CD14-positive monocyte (primary cell): Measurements from ENCODE around the gene TGM1. TPM values are rescaled to one million over a fixed set of nuclear protein-coding genes. Genes with fewer than 3 reads are reported as not detected.

Experiments
- DNase-seq, 3 donors: peaks; one replicate each; pipeline ENCODE4 v3.0.0-alpha.2; 2011 to 2022
- H2AFZ ChIP-seq: 2 replicates; pipeline ENCODE4 v1.6.0; 2012; ENCODE audit warnings: mild to moderate bottlenecking, low read depth, low read length, inconsistent platforms; ENCODE audit not compliant: insufficient read depth, poor library complexity, severe bottlenecking
- H3K27ac ChIP-seq, 2 donors: 1 replicate in 1 of 2; 2 replicates in 1 of 2; pipeline ENCODE4 v1.5.1; 2012 to 2013; ENCODE audit warnings: low read length in 2 of 2, control low read depth in 1 of 2, inconsistent platforms in 1 of 2, low read depth in 1 of 2, mild to moderate bottlenecking in 1 of 2
- H3K27me3 ChIP-seq, 2 donors: one replicate each; pipeline versions ENCODE4 v1.6.0 to v1.6.1; 2011 to 2013; ENCODE audit warnings: low read length in 2 of 2; ENCODE audit not compliant: control insufficient read depth in 2 of 2, insufficient read depth in 2 of 2
- H3K36me3 ChIP-seq, 2 donors: replicated peaks in 1 of 2; 1 replicate in 1 of 2; 2 replicates in 1 of 2; pipeline versions ENCODE4 v1.5.1 to v1.6.1; 2012 to 2013; ENCODE audit warnings: low read length in 2 of 2, control low read depth in 1 of 2, inconsistent platforms in 1 of 2, mild to moderate bottlenecking in 1 of 2; ENCODE audit not compliant: insufficient read depth in 2 of 2, control insufficient read depth in 1 of 2
- H3K4me1 ChIP-seq, 2 donors: 1 replicate in 1 of 2; 2 replicates in 1 of 2; pipeline versions ENCODE4 v1.5.1 to v1.6.1; 2012 to 2013; ENCODE audit warnings: low read length in 2 of 2, control low read depth in 1 of 2, inconsistent platforms in 1 of 2, mild to moderate bottlenecking in 1 of 2, moderate library complexity in 1 of 2; ENCODE audit not compliant: insufficient read depth in 2 of 2, control insufficient read depth in 1 of 2
- H3K4me2 ChIP-seq: replicated peaks from 2 replicates; pipeline ENCODE3; 2012; ENCODE audit warnings: low read length, moderate library complexity, mild to moderate bottlenecking; ENCODE audit not compliant: poor library complexity, severe bottlenecking; ENCODE audit errors: extremely low read depth
- H3K4me3 ChIP-seq, 3 experiments: fragments of 200-600 bp in 1 of 3; sonication (generic) in 1 of 3; replicated peaks in 1 of 3; 1 replicate in 2 of 3; 2 replicates in 1 of 3; pipeline ENCODE4 v1.5.1; 2011 to 2013; ENCODE audit warnings: low read length in 3 of 3, mild to moderate bottlenecking in 3 of 3, control low read depth in 2 of 3, low read depth in 2 of 3, inconsistent platforms in 1 of 3, moderate library complexity in 1 of 3
- H3K79me2 ChIP-seq: 2 replicates; pipeline ENCODE4 v1.6.0; 2012; ENCODE audit warnings: mild to moderate bottlenecking, control low read depth, inconsistent platforms, low read length, moderate library complexity; ENCODE audit not compliant: insufficient read depth
- H3K9ac ChIP-seq: 2 replicates; pipeline ENCODE4 v1.6.0; 2017; ENCODE audit warnings: low read length, mild to moderate bottlenecking; ENCODE audit not compliant: insufficient read depth, poor library complexity, severe bottlenecking
- H3K9me3 ChIP-seq, 2 donors: replicated peaks in 1 of 2; 1 replicate in 1 of 2; 2 replicates in 1 of 2; pipeline versions ENCODE4 v1.5.1 to v1.6.1; 2012 to 2013; ENCODE audit warnings: low read length in 2 of 2, control low read depth in 1 of 2; ENCODE audit not compliant: control insufficient read depth in 1 of 2, insufficient read depth in 1 of 2
- H4K20me1 ChIP-seq: 2 replicates; pipeline ENCODE4 v1.6.0; 2012; ENCODE audit warnings: mild to moderate bottlenecking, low read length, control low read depth, moderate library complexity; ENCODE audit not compliant: insufficient read depth
- H3K27ac Mint-ChIP-seq, 7 donors: one replicate each; pipeline ENCODE4 v1.8.0; 2020; ENCODE audit warnings: mild to moderate bottlenecking in 7 of 7, mixed read lengths in 7 of 7, moderate library complexity in 6 of 7, inconsistent platforms in 2 of 7
- H3K27me3 Mint-ChIP-seq, 3 donors: one replicate each; pipeline ENCODE4 v1.8.0; 2021 to 2022; ENCODE audit warnings: low read depth in 3 of 3, mild to moderate bottlenecking in 3 of 3, mixed read lengths in 3 of 3, moderate library complexity in 3 of 3, inconsistent platforms in 1 of 3
- H3K36me3 Mint-ChIP-seq, 2 donors: one replicate each; pipeline ENCODE4 v1.8.0; 2020; ENCODE audit warnings: mixed read lengths in 2 of 2, inconsistent platforms in 1 of 2, mild to moderate bottlenecking in 1 of 2
- H3K4me1 Mint-ChIP-seq: one replicate; pipeline ENCODE4 v1.8.0; 2020; ENCODE audit warnings: mild to moderate bottlenecking, mixed read lengths
- H3K4me3 Mint-ChIP-seq, 2 donors: one replicate each; pipeline ENCODE4 v1.8.0; 2020; ENCODE audit warnings: mild to moderate bottlenecking in 2 of 2, mixed read lengths in 2 of 2, moderate library complexity in 1 of 2
- H3K9me3 Mint-ChIP-seq, 7 donors: one replicate each; pipeline ENCODE4 v1.8.0; 2020 to 2022; ENCODE audit warnings: mixed read lengths in 7 of 7, mild to moderate bottlenecking in 6 of 7, moderate library complexity in 6 of 7, inconsistent platforms in 2 of 7
- CTCF ChIP-seq: fragments of 200-600 bp; IDR thresholded peaks from one replicate; pipeline ENCODE4 v1.8.0; 2022; ENCODE audit warnings: antibody characterized with exemption, mild to moderate bottlenecking
- WGBS: methylation state at CpG from one replicate; pipeline ENCODE4 v1.1.5; 2013; ENCODE audit warnings: missing lambda C conversion rate; ENCODE audit not compliant: insufficient coverage; 5-methylcytosine and 5-hydroxymethylcytosine counted together
- intact Hi-C, 2 donors: fragments of 100-400 bp; cut with micrococcal nuclease; formaldehyde crosslinking; loops; one replicate each; pipeline versions ENCODE4 v1.15.0 to v1.15.1; 2023
- polyA plus RNA-seq, 3 donors: library from polyadenylated mRNA; depleted of rRNA in 1 of 3; unstranded in 2 of 3; stranded (reverse) in 1 of 3; fragments of 300-500 nt in 2 of 3; fragments of >200 nt in 1 of 3; fragmentation: Illumina TruSeq in 2 of 3; gene quantifications; 1 replicate in 2 of 3; 2 replicates in 1 of 3; pipeline ENCODE4 v1.2.3, GENCODE V29; 2012 to 2021

Gene TGM1
- polyA plus RNA-seq, 3 donors: 7.8 TPM; not detected in 2

GRCh38 chr14:24268225-24268624 is 5.2 kb upstream of the TGM1 start:
- H3K27ac ChIP-seq: no peak overlapping the region
- H3K4me3 ChIP-seq: no peak overlapping the region
- 100% methylated on average over 1 of the region's 9 CpGs for WGBS
- H2AFZ ChIP-seq: no peak overlapping the region
- H3K4me3 Mint-ChIP-seq: no peak overlapping the region
- intact Hi-C loops: no loop called here
- H3K79me2 ChIP-seq: peaks cover 34% of the 10 kb centered on the region
- H3K9me3 ChIP-seq: no peaks in the 10 kb centered on the region
- no peak for DNase-seq
- H3K27ac Mint-ChIP-seq: no peak overlapping the region
- no peak overlapping the region for H3K9ac ChIP-seq
- no peak for TF ChIP-seq CTCF
- H3K4me1 Mint-ChIP-seq: peaks cover 29% of the 10 kb centered on the region
- H3K36me3 ChIP-seq: peaks cover 61 to 68% of the 10 kb centered on the region in 2 donors
- peaks cover 23 to 27% of the 10 kb centered on the region in 2 donors for H3K4me1 ChIP-seq
- H3K27me3 Mint-ChIP-seq: peaks cover 0 to 2% (median 2%) of the 10 kb centered on the region in 3 donors
- no peaks in the 10 kb centered on the region for H4K20me1 ChIP-seq
- H3K27me3 ChIP-seq: no peaks in the 10 kb centered on the region
- no peak overlapping the region for H3K4me2 ChIP-seq
- peaks cover 54 to 68% of the 10 kb centered on the region in 2 donors for H3K36me3 Mint-ChIP-seq
- peaks cover 0 to 2% (median 0%) of the 10 kb centered on the region in 7 donors for H3K9me3 Mint-ChIP-seq

- Histone ChIP-seq H3K9me3 (no peaks in the 10 kb centered on the region), H3K79me2 (peaks cover 29% of the 10 kb centered on the region), H3K27me3 (no peaks in the 10 kb centered on the region), H4K20me1 (no peaks in the 10 kb centered on the region), H3K27ac (no peak overlapping the region), H3K36me3 (peaks cover 61 to 74% of the 10 kb centered on the region in 2 donors), H3K4me3 (no peak overlapping the region), H2AFZ (no peak overlapping the region), H3K9ac (no peak overlapping the region), H3K4me2 (no peak overlapping the region), H3K4me1 (peaks cover 16 to 20% of the 10 kb centered on the region in 2 donors)
- H3K9me3 Mint-ChIP-seq: peaks cover 0 to 2% (median 0%) of the 10 kb centered on the region in 7 donors
- peak overlapping the region in 4 of 7 donors; percentile 13 to 59 (median 38) for H3K27ac Mint-ChIP-seq
- peaks cover 54 to 71% of the 10 kb centered on the region in 2 donors for H3K36me3 Mint-ChIP-seq
- H3K4me3 Mint-ChIP-seq: no peak overlapping the region
- over 99% methylated on average over 9 of the region's 9 CpGs for WGBS
- DNase-seq: no peak
- peaks cover 22% of the 10 kb centered on the region for H3K4me1 Mint-ChIP-seq
- H3K27me3 Mint-ChIP-seq: peaks cover 0 to 2% (median 2%) of the 10 kb centered on the region in 3 donors
- intact Hi-C loops: no loop called here
- TF ChIP-seq CTCF: no peak
Observed at GRCh38 chr14:24267516-24267915, 4.5 kb upstream of the TGM1 start.
